Anterior cingulate cortex (tissue), 58 donors: ENCODE measurements around the gene RABEP2.
"Not testable (repeated sequence)": the region's sequence is repeated elsewhere in the genome, so short reads cannot be mapped to it uniquely, and the experiment has no call there.

Source experiments
- DNase-seq, 58 donors: peaks; one replicate each; lab custom pipeline; 2025; lab: John Stamatoyannopoulos, UW

RABEP2 gene

GRCh38 chr16:28924762-28925385 lies at the start of gene RABEP2:
Gene RABEP2 (minus strand): TSS chr16:28925238. CDS start chr16:28925163, 75 bp downstream.
- peak in 57 of 58 donors; percentile 71 to 97 (median 90) for DNase-seq

- DNase-seq, result peak; percentile 76 to 100 (median 96)
Observed at GRCh38 chr16:28974437-28975157, 49.6 kb upstream of the RABEP2 start, which contains the start of gene SPNS1. Gene SPNS1 (plus strand): TSS chr16:28974778. CDS start chr16:28975152, 374 bp downstream.

- DNase-seq, result peak in 47 of 58 donors; percentile 27 to 77 (median 48)
Observed at GRCh38 chr16:28974007-28974436, 49.0 kb upstream of the RABEP2 start.

- not testable (repeated sequence) for DNase-seq
Observed at GRCh38 chr16:28969696-28970095, 44.7 kb upstream of the RABEP2 start.

- DNase-seq, result no peak
Observed at GRCh38 chr16:28967156-28967555, 42.1 kb upstream of the RABEP2 start.

GRCh38 chr16:28964496-28964895 lies 39.5 kb upstream of the RABEP2 start:
- no peak for DNase-seq

- DNase-seq, result no peak
Observed at GRCh38 chr16:28964072-28964471, 39.0 kb upstream of the RABEP2 start.

GRCh38 chr16:28958836-28959235 lies 33.8 kb upstream of the RABEP2 start:
- no peak for DNase-seq

- DNase-seq, result no peak
Observed at GRCh38 chr16:28958216-28958615, 33.2 kb upstream of the RABEP2 start.

- peak in 6 of 58 donors; percentile 8 to 44 (median 27) for DNase-seq
Observed at GRCh38 chr16:28951410-28951943, 26.4 kb upstream of the RABEP2 start.

GRCh38 chr16:28950648-28951409 lies 25.8 kb upstream of the RABEP2 start, which contains the start of gene NFATC2IP:
Gene NFATC2IP (plus strand): TSS chr16:28950937. CDS start chr16:28951012, 75 bp downstream.
- peak; percentile 91 to 100 (median 100) for DNase-seq

GRCh38 chr16:28946681-28947080 lies 21.6 kb upstream of the RABEP2 start:
- DNase-seq, result no peak

GRCh38 chr16:28943281-28943680 lies 18.2 kb upstream of the RABEP2 start:
- DNase-seq, result peak in 1 of 58 donors; percentile 1

GRCh38 chr16:28939825-28940224 lies 14.8 kb upstream of the RABEP2 start:
- DNase-seq, result not testable (repeated sequence)

GRCh38 chr16:28938721-28939120 lies 13.7 kb upstream of the RABEP2 start:
- no peak for DNase-seq

GRCh38 chr16:28937222-28937876 lies 12.3 kb upstream of the RABEP2 start:
- no peak for DNase-seq

- no peak for DNase-seq
Observed at GRCh38 chr16:28936784-28937155, 11.7 kb upstream of the RABEP2 start.

- DNase-seq, result peak in 48 of 58 donors; percentile 1 to 62 (median 36)
Observed at GRCh38 chr16:28935924-28936783, 11.1 kb upstream of the RABEP2 start.

- no peak for DNase-seq
Observed at GRCh38 chr16:28935346-28935745, 10.3 kb upstream of the RABEP2 start.
